BJ (cell line): Measurements from ENCODE around the gene SEMA4C. TPM values are rescaled to one million over a fixed set of nuclear protein-coding genes. Genes with fewer than 3 reads are reported as not detected.

Experiments
- CTCF ChIA-PET: fragments of 350-600 bp; formaldehyde crosslinking; extraction: SDS; loops from one replicate; lab custom pipeline; 2021; ENCODE audit warnings: antibody characterized with exemption, inconsistent platforms; lab: Yijun Ruan, JAX
- POLR2A ChIA-PET: fragments of 300-600 bp; sonication (Branson Sonifier 250); formaldehyde crosslinking; extraction: SDS; loops from one replicate; lab custom pipeline; 2021; ENCODE audit warnings: antibody characterized with exemption; lab: Charles Lee
- DNase-seq: peaks from one replicate; pipeline ENCODE4 v3.0.0-alpha.2; 2011; ENCODE audit warnings: low read depth
- H3K27me3 ChIP-seq: 2 replicates; pipeline ENCODE4 v1.6.0; 2011; ENCODE audit warnings: low read length; ENCODE audit not compliant: control insufficient read depth, insufficient read depth
- H3K36me3 ChIP-seq: 2 replicates; pipeline ENCODE4 v1.5.1; 2011; ENCODE audit warnings: low read length; ENCODE audit not compliant: control insufficient read depth, insufficient read depth
- H3K4me3 ChIP-seq: 2 replicates; pipeline ENCODE4 v1.5.1; 2011; ENCODE audit warnings: low read depth, mild to moderate bottlenecking, control low read depth, low read length
- polyA plus RNA-seq: library from polyadenylated mRNA; depleted of rRNA; stranded (reverse); fragments of >200 nt; gene quantifications from 2 replicates; pipeline ENCODE4 v1.2.3, GENCODE V29; 2011
- TF ChIP-seq, protein P1 (sequence below): IDR thresholded peaks from 2 replicates; pipeline ENCODE4 v1.5.1; 2011; ENCODE audit warnings: low read depth, mild to moderate bottlenecking, control low read depth, inconsistent platforms, low read length, moderate library complexity; ENCODE audit not compliant: insufficient read depth

SEMA4C gene
- polyA plus RNA-seq, 1 experiment, result 29.7 TPM

DNA sequence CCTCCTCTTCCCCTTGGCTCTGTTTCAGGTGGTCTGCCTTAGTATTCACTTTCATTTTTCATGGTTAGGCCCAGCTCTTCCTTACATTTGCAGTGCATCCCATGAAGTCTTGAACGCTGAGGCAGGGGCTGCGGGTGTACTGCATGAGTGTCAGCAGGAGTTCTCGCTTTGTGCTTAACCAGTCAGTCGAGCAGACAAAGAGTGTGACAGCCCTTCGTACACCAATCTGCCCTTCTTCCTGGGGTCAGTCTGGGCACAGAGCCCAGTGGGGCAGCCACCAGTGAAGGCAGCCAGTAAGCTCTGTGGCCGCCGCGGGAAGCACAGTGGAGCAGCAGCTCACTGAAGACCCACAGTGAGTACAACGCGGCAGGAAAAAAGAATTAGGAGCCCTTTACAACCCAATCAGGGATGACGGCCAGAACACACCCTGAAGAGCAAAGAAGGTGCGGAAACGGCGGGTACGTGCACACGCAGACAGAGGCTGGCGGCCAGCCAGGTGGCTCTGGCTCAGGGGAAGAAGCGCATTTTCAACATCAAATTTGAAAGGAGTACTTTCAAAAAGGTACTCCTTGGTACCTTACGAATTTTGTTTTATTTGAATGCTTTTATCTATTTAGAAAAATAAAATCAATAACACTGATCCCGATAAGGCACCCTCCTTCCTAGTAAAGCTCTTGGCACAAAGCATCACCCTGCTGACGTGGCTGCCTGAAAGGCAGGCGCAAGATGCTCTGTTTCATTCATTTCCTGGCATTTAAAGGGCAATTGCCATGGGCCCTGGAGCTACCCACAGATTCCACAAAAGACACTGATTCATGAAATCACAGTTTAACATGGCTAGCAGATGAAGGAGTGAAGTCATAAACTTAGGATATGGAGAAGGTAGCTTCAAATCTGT lies 47.0 kb upstream of the SEMA4C start:
- TF ChIP-seq, protein P1, sequence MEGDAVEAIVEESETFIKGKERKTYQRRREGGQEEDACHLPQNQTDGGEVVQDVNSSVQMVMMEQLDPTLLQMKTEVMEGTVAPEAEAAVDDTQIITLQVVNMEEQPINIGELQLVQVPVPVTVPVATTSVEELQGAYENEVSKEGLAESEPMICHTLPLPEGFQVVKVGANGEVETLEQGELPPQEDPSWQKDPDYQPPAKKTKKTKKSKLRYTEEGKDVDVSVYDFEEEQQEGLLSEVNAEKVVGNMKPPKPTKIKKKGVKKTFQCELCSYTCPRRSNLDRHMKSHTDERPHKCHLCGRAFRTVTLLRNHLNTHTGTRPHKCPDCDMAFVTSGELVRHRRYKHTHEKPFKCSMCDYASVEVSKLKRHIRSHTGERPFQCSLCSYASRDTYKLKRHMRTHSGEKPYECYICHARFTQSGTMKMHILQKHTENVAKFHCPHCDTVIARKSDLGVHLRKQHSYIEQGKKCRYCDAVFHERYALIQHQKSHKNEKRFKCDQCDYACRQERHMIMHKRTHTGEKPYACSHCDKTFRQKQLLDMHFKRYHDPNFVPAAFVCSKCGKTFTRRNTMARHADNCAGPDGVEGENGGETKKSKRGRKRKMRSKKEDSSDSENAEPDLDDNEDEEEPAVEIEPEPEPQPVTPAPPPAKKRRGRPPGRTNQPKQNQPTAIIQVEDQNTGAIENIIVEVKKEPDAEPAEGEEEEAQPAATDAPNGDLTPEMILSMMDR, result no peak
- Histone ChIP-seq H3K27me3 (peaks cover 4% of the 10 kb centered on the region), H3K36me3 (no peaks in the 10 kb centered on the region), H3K4me3 (no peak overlapping the region)
- no peak for DNase-seq
- ChIA-PET POLR2A (no interaction called here), CTCF (interaction anchor here (0.8 to 1.8 kb wide), 8 partner anchors 7 to 59 kb away, joined by 3 to 7 read pairs (median 4); partner anchors contain the start of gene ANKRD39)

DNA sequence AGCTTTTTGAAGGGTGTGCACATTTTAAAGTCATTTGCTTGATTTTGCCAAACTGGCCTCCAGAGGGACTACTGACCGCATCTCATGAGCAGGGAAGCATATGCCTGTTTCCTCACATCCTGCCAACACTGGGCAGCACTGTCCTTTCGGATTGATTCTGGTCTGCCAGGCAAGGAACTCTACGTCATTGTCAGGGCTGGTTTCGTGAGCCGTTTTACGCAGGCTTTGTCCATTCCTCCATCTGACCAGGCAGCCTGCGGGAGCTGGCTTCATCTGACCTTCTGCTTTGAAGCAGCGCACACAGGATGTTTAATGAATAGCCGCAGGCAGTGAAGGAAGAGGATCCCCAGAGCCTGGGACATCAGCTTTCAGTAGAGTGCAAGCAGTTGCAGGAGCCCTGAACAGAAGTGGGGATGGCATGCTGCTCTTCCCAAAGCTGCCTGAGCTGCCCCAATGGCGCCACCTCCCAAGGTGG lies 46.3 kb upstream of the SEMA4C start:
- Histone ChIP-seq H3K4me3 (no peak overlapping the region), H3K36me3 (no peaks in the 10 kb centered on the region), H3K27me3 (peaks cover 4% of the 10 kb centered on the region)
- POLR2A ChIA-PET, result no interaction called here
- no peak for DNase-seq
- CTCF ChIA-PET, result interaction anchor here (0.6 to 1.8 kb wide), 10 partner anchors 8 to 59 kb away, joined by 3 to 7 read pairs (median 4); partner anchors contain the start of gene ANKRD39
- TF ChIP-seq, protein P1, result peak; percentile 35; the same call in 1 of the 2 replicates

DNA sequence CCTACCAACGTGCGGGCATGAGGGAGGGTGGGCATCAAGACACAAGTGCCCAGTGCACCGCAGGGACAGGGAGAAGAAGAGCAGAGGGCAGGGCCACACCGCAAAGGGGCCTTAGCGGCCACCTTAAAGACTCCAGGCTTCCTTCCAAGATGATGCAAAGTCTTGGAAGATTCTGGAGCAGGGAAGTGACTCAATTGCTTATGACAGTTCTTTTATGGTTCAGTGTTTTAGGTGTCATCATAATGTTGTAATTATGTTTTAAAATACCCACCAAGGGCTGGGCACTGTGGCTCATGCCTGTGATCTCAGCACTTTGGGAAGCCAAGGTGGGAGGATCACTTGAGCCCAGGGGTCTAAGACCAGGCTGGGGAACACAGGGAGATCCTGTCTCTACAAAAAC lies 44.5 kb upstream of the SEMA4C start:
- DNase-seq, result no peak
- H3K4me3 ChIP-seq, result no peak overlapping the region
- H3K36me3 ChIP-seq, result no peaks in the 10 kb centered on the region
- peaks cover 2% of the 10 kb centered on the region for H3K27me3 ChIP-seq
- ChIA-PET CTCF (interaction anchor here (1.7 to 1.8 kb wide), 2 partner anchors 46 to 56 kb away, joined by 4 to 5 read pairs; partner anchors contain the start of gene ANKRD39), POLR2A (no interaction called here)
- TF ChIP-seq, protein P1, result no peak

DNA sequence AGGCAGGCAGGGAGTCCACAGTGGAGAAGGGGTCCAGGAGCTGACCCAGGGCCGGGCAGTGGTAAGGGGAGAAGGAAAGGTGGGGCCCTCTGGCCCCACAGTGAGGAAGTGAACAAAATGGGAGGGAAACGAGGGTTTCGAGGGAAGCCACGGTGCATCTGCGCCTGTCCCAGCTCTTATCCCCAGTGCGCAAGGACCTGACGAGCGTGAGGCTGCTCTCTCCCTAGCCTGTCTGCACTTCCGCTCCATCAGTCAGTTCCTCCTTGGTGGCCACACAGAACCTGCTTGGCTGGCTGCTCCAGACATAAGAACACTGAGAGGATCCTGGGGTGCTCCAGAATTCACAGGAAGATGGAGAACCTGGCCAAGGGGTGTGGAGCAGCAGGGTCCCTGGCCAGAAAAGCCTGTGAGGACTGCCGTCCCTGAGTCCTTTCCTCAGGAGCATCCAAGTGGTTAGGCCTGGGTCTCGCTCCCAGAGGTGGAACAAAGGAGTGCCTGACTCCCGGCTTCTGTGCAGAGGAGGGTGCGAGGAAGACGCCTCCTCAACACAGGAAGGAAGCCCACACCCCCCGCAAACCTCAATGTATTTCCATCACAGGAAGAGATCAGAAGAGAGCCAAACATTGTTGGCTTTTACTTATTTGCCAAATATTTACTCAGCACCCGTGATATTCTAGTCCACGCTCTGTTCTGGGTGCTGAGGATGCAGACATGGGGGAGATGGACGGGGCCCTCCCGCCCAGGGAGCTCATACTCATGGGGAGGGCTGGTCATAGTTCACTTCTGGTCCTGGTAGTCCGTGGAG lies 43.7 kb upstream of the SEMA4C start:
- ChIA-PET CTCF (interaction anchor here (1.8 kb wide), 1 partner anchor 56 kb away, joined by 4 read pairs; the partner anchor contains the start of gene ANKRD39), POLR2A (no interaction called here)
- no peaks in the 10 kb centered on the region for H3K36me3 ChIP-seq
- TF ChIP-seq, protein P1, result no peak
- no peak for DNase-seq
- no peak overlapping the region for H3K4me3 ChIP-seq
- peaks cover 2% of the 10 kb centered on the region for H3K27me3 ChIP-seq
